Gastrocnemius medialis (tissue), 4 donors: ENCODE measurements around the gene RANBP17. TPM values are rescaled to one million over a fixed set of nuclear protein-coding genes. Genes with fewer than 3 reads are reported as not detected.

Experiments used
- ATAC-seq, 2 donors: fragments of 150-250 bp; one replicate each; pipeline ENCODE4 v1.9.1; 2016
- DNase-seq, 2 donors: peaks; one replicate each; pipeline ENCODE4 v3.0.0-alpha.2; 2019
- H3K27ac ChIP-seq, 4 donors: fragments of 200-600 bp; sonication (generic); 1 replicate in 1 of 4; 2 replicates in 3 of 4; pipeline ENCODE4 v1.5.1; 2016 to 2018; ENCODE audit warnings: mild to moderate bottlenecking in 2 of 4, moderate library complexity in 1 of 4
- H3K27me3 ChIP-seq, 3 donors: fragments of 200-600 bp; sonication (generic) in 2 of 3; 1 replicate in 1 of 3; 2 replicates in 2 of 3; pipeline versions ENCODE4 v1.5.1 to v1.6.0; 2016 to 2019; ENCODE audit warnings: mild to moderate bottlenecking in 1 of 3, moderate library complexity in 1 of 3
- H3K36me3 ChIP-seq, 2 donors: fragments of 200-600 bp; sonication (generic) in 1 of 2; one replicate each; pipeline ENCODE4 v1.5.1; 2017 to 2018
- H3K4me1 ChIP-seq, 2 donors: fragments of 200-600 bp; sonication (generic) in 1 of 2; one replicate each; pipeline ENCODE4 v1.5.1; 2016 to 2017; ENCODE audit warnings: mild to moderate bottlenecking in 2 of 2
- H3K4me3 ChIP-seq, 4 donors: fragments of 200-600 bp; sonication (generic) in 3 of 4; 1 replicate in 1 of 4; 2 replicates in 3 of 4; pipeline ENCODE4 v1.5.1; 2016 to 2019; ENCODE audit warnings: mild to moderate bottlenecking in 2 of 4
- H3K9me3 ChIP-seq, 3 donors: fragments of 200-600 bp; sonication (generic) in 2 of 3; 1 replicate in 1 of 3; 2 replicates in 2 of 3; pipeline ENCODE4 v1.5.1; 2016 to 2019
- CTCF ChIP-seq, 5 experiments: fragments of 450-650 bp in 3 of 5; fragments of 200-600 bp in 2 of 5; sonication (generic) in 2 of 5; IDR thresholded peaks in 4 of 5; conservative IDR thresholded peaks in 1 of 5; 1 replicate in 4 of 5; 2 replicates in 1 of 5; pipeline ENCODE4 v1.5.1; 2016 to 2019; ENCODE audit warnings: antibody characterized with exemption in 5 of 5, mild to moderate bottlenecking in 3 of 5, moderate library complexity in 3 of 5
- POLR2A ChIP-seq, 2 donors: fragments of 450-650 bp; IDR thresholded peaks; one replicate each; pipeline ENCODE4 v1.6.1; 2017; ENCODE audit warnings: antibody characterized with exemption in 2 of 2, mild to moderate bottlenecking in 2 of 2, moderate library complexity in 2 of 2
- in situ Hi-C, 4 donors: fragments of 200-750 bp; cut with MboI; loops; one replicate each; pipeline versions ENCODE4 v1.15.0 to v1.8.0; 2017; ENCODE audit warnings: low sequenced_read_pairs in 4 of 4
- intact Hi-C: fragments of 100-400 bp; cut with DNase I; formaldehyde crosslinking; loops from one replicate; pipeline ENCODE4 v1.15.1; 2023; ENCODE audit warnings: low total_unique reads
- total RNA-seq, 4 donors: library from RNA; depleted of rRNA; stranded (reverse); fragments of >200 nt; gene quantifications; one replicate each; pipeline versions ENCODE4 v1.1.0 to v1.2.3, GENCODE V29; 2016

Gene RANBP17
- total RNA-seq, 4 donors from 2014 or later, result 1.1 to 3.2 TPM; not detected in 2

GRCh38 chr5:170986598-170986997 is 124.8 kb downstream of the RANBP17 start:
- H3K4me1 ChIP-seq, result no peaks in the 10 kb centered on the region
- H3K27ac ChIP-seq, result no peak overlapping the region
- ATAC-seq (no peak), DNase-seq (no peak)
- no peaks in the 10 kb centered on the region for H3K9me3 ChIP-seq
- H3K4me3 ChIP-seq, result no peak overlapping the region
- intact Hi-C loops, result no loop called here
- H3K36me3 ChIP-seq, result no peaks in the 10 kb centered on the region
- in situ Hi-C loops, result no loop called here
- no peaks in the 10 kb centered on the region for H3K27me3 ChIP-seq
- TF ChIP-seq POLR2A (IDR thresholded peaks at IDR 0.05) (no peak), CTCF (IDR thresholded peaks at IDR 0.05 in 4 of 5, conservative IDR thresholded peaks at IDR 0.05 in 1 of 5) (no peak)

DNA sequence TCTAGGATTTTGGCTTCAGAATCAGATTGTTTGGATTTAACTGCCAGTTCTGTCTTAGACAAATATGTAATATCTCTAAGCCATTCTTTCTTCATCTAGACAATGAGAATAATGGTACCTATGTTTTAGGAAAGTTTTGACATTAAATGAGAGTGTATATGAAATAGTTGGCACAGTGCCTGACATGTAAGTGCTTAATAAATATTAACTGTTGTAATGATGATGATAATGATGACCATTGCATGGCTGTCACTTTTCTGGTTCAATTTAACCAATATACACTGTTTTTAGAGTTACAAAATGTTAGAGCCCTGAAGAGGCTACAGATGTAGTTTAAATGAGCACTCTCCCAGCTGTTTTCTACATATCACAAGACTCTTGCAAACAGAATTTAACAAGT is 131.7 kb downstream of the RANBP17 start:
- in situ Hi-C loops, result no loop called here

DNA sequence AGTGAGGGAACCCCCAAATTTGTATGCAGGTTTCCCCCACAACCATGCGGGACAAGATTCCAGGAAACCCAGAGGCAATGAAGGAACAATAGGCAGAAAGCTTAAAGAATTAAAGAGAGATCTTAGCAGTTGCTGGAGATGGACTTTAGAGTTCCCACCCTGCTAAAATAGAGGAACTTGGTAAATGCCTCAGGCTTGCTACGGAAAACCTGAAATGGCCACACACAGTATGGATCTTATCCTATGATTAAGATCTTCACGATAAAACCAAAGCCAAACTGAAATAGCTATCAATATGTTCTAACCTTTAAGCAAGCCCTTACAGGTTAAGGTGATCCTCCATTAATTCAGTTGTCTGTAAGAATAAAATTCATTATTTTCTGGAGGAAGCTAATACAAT is 148.3 kb downstream of the RANBP17 start:
- no peaks in the 10 kb centered on the region for H3K27me3 ChIP-seq
- intact Hi-C loops, result no loop called here
- no peaks in the 10 kb centered on the region for H3K36me3 ChIP-seq
- TF ChIP-seq CTCF (IDR thresholded peaks at IDR 0.05 in 4 of 5, conservative IDR thresholded peaks at IDR 0.05 in 1 of 5) (no peak), POLR2A (IDR thresholded peaks at IDR 0.05) (no peak)
- in situ Hi-C loops, result no loop called here
- DNase-seq (no peak), ATAC-seq (no peak)
- no peaks in the 10 kb centered on the region for H3K4me1 ChIP-seq
- no peak overlapping the region for H3K4me3 ChIP-seq
- no peaks in the 10 kb centered on the region for H3K9me3 ChIP-seq
- no peak overlapping the region for H3K27ac ChIP-seq

More for the DNA sequence above, 131.7 kb downstream of the RANBP17 start:
- no peak for DNase-seq
- no peaks in the 10 kb centered on the region for H3K9me3 ChIP-seq
- intact Hi-C loops, result no loop called here
- no peak overlapping the region for H3K27ac ChIP-seq
- TF ChIP-seq CTCF (IDR thresholded peaks at IDR 0.05 in 4 of 5, conservative IDR thresholded peaks at IDR 0.05 in 1 of 5) (no peak), POLR2A (IDR thresholded peaks at IDR 0.05) (no peak)
- H3K36me3 ChIP-seq, result no peaks in the 10 kb centered on the region
- no peak for ATAC-seq
- no peaks in the 10 kb centered on the region for H3K27me3 ChIP-seq
- no peak overlapping the region for H3K4me3 ChIP-seq
- H3K4me1 ChIP-seq, result no peaks in the 10 kb centered on the region

DNA sequence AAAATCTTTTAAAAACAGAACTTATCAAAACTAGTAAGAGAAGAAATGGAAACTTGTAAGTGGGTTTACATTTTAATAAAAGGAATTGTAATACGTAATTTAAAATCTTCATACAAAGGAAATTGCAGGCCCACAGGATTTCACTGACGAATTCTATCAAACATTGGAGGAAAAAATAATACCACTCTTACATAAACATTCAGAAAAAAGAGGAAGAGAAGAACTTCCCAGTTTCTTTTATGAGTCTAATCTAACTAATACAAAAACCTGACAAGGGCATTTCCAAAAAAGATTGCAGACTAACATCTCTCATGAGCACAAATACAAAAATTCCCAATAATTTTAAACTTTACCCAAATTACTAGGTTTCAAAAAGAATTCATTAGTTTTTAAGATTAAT is 149.0 kb downstream of the RANBP17 start:
- Histone ChIP-seq H3K27ac (no peak overlapping the region), H3K4me1 (no peaks in the 10 kb centered on the region), H3K4me3 (no peak overlapping the region), H3K9me3 (no peaks in the 10 kb centered on the region), H3K36me3 (no peaks in the 10 kb centered on the region), H3K27me3 (no peaks in the 10 kb centered on the region)
- intact Hi-C loops (no loop called here), in situ Hi-C loops (no loop called here)
- TF ChIP-seq POLR2A (IDR thresholded peaks at IDR 0.05) (no peak), CTCF (IDR thresholded peaks at IDR 0.05 in 4 of 5, conservative IDR thresholded peaks at IDR 0.05 in 1 of 5) (no peak)
- DNase-seq (no peak), ATAC-seq (no peak)

DNA sequence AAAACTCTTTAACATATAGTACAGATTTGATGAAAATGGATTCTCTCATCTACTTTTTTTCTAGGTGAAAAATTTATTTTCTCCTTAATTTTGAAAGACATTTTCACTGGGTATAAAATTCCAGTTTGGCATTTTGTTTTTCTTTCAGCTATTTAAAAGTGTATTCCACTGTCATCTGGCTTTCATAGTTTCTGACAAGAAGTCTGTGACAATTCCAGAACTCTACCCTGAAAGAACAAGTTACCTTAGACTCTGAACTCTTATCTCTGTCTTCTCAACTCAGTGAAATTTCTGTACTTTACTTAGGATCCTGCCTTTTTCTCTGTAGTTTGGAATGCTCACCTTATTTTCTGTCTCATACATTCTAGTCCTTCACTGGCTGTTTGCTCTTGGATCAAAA is 161.7 kb downstream of the RANBP17 start:
- in situ Hi-C loops, result no loop called here
- intact Hi-C loops, result no loop called here
- no peaks in the 10 kb centered on the region for H3K9me3 ChIP-seq
- H3K27me3 ChIP-seq, result no peaks in the 10 kb centered on the region
- H3K36me3 ChIP-seq, result no peaks in the 10 kb centered on the region
- no peak overlapping the region for H3K27ac ChIP-seq
- DNase-seq (no peak), ATAC-seq (no peak)
- TF ChIP-seq CTCF (IDR thresholded peaks at IDR 0.05 in 4 of 5, conservative IDR thresholded peaks at IDR 0.05 in 1 of 5), result no peak
- TF ChIP-seq POLR2A (IDR thresholded peaks at IDR 0.05), result no peak
- H3K4me3 ChIP-seq, result no peak overlapping the region
- no peaks in the 10 kb centered on the region for H3K4me1 ChIP-seq
